Keratinocyte (primary cell): ENCODE results near the gene VPS13D. TPM values are rescaled to one million over a fixed set of nuclear protein-coding genes. Genes with fewer than 3 reads are reported as not detected.

Experiments
- DNase-seq: peaks from one replicate; pipeline ENCODE4 v3.0.0-alpha.2; 2011; ENCODE audit warnings: low read depth, missing footprints, low spot score
- FAIRE-seq: peaks from 2 replicates; lab custom pipeline; 2011; peaks lifted over from hg19 to GRCh38; lab: Jason Lieb, UNC
- H2AFZ ChIP-seq: 2 replicates; pipeline ENCODE4 v1.6.0; 2012; ENCODE audit warnings: low read length, control low read depth, inconsistent platforms; ENCODE audit not compliant: control insufficient read depth
- H3K27ac ChIP-seq: 2 replicates; pipeline ENCODE4 v1.5.1; 2011; ENCODE audit warnings: low read length; ENCODE audit not compliant: control insufficient read depth, insufficient read depth
- H3K27me3 ChIP-seq: 3 replicates; pipeline ENCODE4 v1.6.0; 2011; ENCODE audit warnings: low read length; ENCODE audit not compliant: control insufficient read depth, insufficient read depth; ENCODE audit errors: extremely low read depth
- H3K36me3 ChIP-seq, 2 experiments: 2 replicates in 1 of 2; 3 replicates in 1 of 2; pipeline ENCODE4 v1.5.1; 2011; ENCODE audit warnings: low read length in 2 of 2, mild to moderate bottlenecking in 1 of 2; ENCODE audit not compliant: control insufficient read depth in 2 of 2, insufficient read depth in 2 of 2; ENCODE audit errors: extremely low read depth in 1 of 2
- H3K4me1 ChIP-seq: 3 replicates; pipeline ENCODE4 v1.5.1; 2011; ENCODE audit warnings: low read length; ENCODE audit not compliant: control insufficient read depth, insufficient read depth; ENCODE audit errors: extremely low read depth
- H3K4me2 ChIP-seq: 3 replicates; pipeline ENCODE4 v1.6.0; 2011; ENCODE audit warnings: low read depth, low read length; ENCODE audit not compliant: control insufficient read depth, insufficient read depth; ENCODE audit errors: extremely low read depth
- H3K4me3 ChIP-seq, 3 experiments: fragments of 200-600 bp in 1 of 3; sonication (generic) in 1 of 3; 2 replicates in 2 of 3; 3 replicates in 1 of 3; pipeline ENCODE4 v1.5.1; 2011 to 2016; ENCODE audit warnings: low read length in 3 of 3, mild to moderate bottlenecking in 3 of 3, control low read depth in 2 of 3, inconsistent platforms in 1 of 3, low read depth in 1 of 3, mixed read lengths in 1 of 3, mixed run types in 1 of 3, moderate library complexity in 1 of 3; ENCODE audit not compliant: control insufficient read depth in 2 of 3, insufficient read depth in 2 of 3; ENCODE audit errors: extremely low read depth in 1 of 3
- H3K79me2 ChIP-seq: 2 replicates; pipeline ENCODE4 v1.6.0; 2012; ENCODE audit warnings: low read length; ENCODE audit not compliant: control insufficient read depth, insufficient read depth
- H3K9ac ChIP-seq: 3 replicates; pipeline ENCODE4 v1.6.0; 2011; ENCODE audit warnings: low read length; ENCODE audit not compliant: control insufficient read depth, insufficient read depth; ENCODE audit errors: extremely low read depth
- H3K9me1 ChIP-seq: 3 replicates; pipeline ENCODE4 v1.6.0; 2011; ENCODE audit warnings: low read length; ENCODE audit not compliant: control insufficient read depth, insufficient read depth; ENCODE audit errors: extremely low read depth
- H3K9me3 ChIP-seq: 2 replicates; pipeline ENCODE4 v1.5.1; 2012; ENCODE audit warnings: low read depth, low read length; ENCODE audit not compliant: control insufficient read depth
- H4K20me1 ChIP-seq: 3 replicates; pipeline ENCODE4 v1.6.0; 2011; ENCODE audit warnings: low read length; ENCODE audit not compliant: control insufficient read depth, insufficient read depth; ENCODE audit errors: extremely low read depth
- EZH2 ChIP-seq: IDR thresholded peaks from one replicate; pipeline ENCODE4 v1.6.1; 2012; ENCODE audit warnings: inconsistent platforms, mild to moderate bottlenecking, low read length, moderate library complexity
- dilution Hi-C: fragments of 300-500 bp; cut with MboI; formaldehyde crosslinking; loops from one replicate; pipeline ENCODE4 v1.7.0; 2020; ENCODE audit warnings: low sequenced_read_pairs; ENCODE audit not compliant: extremely low pct_ligation_motif_present
- polyA plus RNA-seq, 5 experiments: library from polyadenylated mRNA; depleted of rRNA in 3 of 5; stranded (reverse) in 3 of 5; stranded (forward) in 1 of 5; unstranded in 1 of 5; fragments of >200 nt; gene quantifications; 1 replicate in 1 of 5; 2 replicates in 3 of 5; 3 replicates in 1 of 5; pipeline versions ENCODE4 v1.2.1 to v1.2.3, GENCODE V29; 2011 to 2012; ENCODE audit warnings: missing spikeins in 2 of 5, low read depth in 1 of 5, low replicate concordance in 1 of 5
- TF ChIP-seq, protein P1 (sequence below), 3 experiments: IDR thresholded peaks in 1 of 3; conservative IDR thresholded peaks in 1 of 3; optimal IDR thresholded peaks in 1 of 3; 2 replicates in 2 of 3; 3 replicates in 1 of 3; pipeline versions ENCODE3 to v1.5.1; 2011; ENCODE audit warnings: low read length in 3 of 3, mild to moderate bottlenecking in 3 of 3, moderate library complexity in 2 of 3, control low read depth in 1 of 3, inconsistent platforms in 1 of 3; ENCODE audit not compliant: insufficient read depth in 2 of 3; ENCODE audit errors: extremely low read depth in 1 of 3

VPS13D gene
- polyA plus RNA-seq, 1 donor (not counting 4 experiments of a cell fraction or from before 2014, with no cell fraction given): 19.0 TPM

DNA sequence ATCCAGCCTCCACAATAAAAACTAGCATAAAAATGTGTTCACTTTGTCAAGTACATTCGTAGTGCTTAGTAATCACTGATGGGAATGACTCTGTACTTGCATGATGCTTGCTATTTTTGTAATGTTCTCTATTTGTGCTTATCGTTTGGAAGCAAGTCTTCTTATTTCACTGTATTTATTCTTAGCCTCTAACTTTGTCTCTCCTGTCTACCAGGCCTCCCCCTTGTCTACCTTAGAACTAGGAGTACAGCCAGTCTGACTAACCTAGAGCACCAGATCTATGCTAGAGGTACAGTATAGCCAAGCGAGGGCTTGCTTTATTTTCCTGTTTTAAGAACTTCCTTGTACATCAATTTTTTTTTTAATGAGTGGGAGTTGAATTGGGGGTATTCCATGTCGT, 108.2 kb downstream of the VPS13D start:
- Histone ChIP-seq H3K79me2 (no peaks in the 10 kb centered on the region), H4K20me1 (peaks cover 4% of the 10 kb centered on the region), H3K9ac (no peak overlapping the region), H2AFZ (no peak overlapping the region), H3K4me3 (no peak overlapping the region), H3K9me3 (no peaks in the 10 kb centered on the region), H3K27me3 (no peaks in the 10 kb centered on the region), H3K27ac (no peak overlapping the region), H3K36me3 (peaks cover 22 to 31% of the 10 kb centered on the region in 2 experiments), H3K4me2 (no peak overlapping the region), H3K9me1 (no peaks in the 10 kb centered on the region), H3K4me1 (no peaks in the 10 kb centered on the region)
- dilution Hi-C loops: no loop called here
- FAIRE-seq: no peak
- TF ChIP-seq EZH2: no peak
- TF ChIP-seq, protein P1, sequence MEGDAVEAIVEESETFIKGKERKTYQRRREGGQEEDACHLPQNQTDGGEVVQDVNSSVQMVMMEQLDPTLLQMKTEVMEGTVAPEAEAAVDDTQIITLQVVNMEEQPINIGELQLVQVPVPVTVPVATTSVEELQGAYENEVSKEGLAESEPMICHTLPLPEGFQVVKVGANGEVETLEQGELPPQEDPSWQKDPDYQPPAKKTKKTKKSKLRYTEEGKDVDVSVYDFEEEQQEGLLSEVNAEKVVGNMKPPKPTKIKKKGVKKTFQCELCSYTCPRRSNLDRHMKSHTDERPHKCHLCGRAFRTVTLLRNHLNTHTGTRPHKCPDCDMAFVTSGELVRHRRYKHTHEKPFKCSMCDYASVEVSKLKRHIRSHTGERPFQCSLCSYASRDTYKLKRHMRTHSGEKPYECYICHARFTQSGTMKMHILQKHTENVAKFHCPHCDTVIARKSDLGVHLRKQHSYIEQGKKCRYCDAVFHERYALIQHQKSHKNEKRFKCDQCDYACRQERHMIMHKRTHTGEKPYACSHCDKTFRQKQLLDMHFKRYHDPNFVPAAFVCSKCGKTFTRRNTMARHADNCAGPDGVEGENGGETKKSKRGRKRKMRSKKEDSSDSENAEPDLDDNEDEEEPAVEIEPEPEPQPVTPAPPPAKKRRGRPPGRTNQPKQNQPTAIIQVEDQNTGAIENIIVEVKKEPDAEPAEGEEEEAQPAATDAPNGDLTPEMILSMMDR (optimal IDR thresholded peaks at IDR 0.05 in 1 of 3, IDR thresholded peaks at IDR 0.05 in 1 of 3, conservative IDR thresholded peaks at IDR 0.05 in 1 of 3; ENCODE audit: extremely low read depth in 1 of 3, insufficient read depth in 2 of 3, low read length in 3 of 3): no peak
- no peak for DNase-seq

DNA sequence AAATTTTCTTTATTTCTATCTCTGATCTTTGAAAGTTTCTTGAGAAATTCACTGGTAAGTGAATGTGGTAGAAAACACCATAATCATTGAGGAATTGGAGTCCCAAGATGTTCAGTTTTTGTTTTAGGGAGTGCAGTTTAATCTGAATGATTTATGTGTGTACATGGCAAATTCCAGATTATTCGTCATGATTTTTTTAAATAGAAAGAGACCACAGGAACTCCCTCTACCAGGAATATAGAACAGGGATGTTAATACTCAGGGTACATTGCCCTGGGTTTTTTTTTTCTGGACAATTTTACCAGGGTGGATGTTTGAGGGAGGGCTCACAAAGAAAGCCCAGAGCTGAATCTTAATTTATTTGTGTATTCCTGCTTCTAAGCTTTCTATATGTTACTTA, 109.0 kb downstream of the VPS13D start:
- H2AFZ ChIP-seq: no peak overlapping the region
- FAIRE-seq (no peak), DNase-seq (no peak)
- H3K4me1 ChIP-seq: no peaks in the 10 kb centered on the region
- no peak overlapping the region for H3K4me3 ChIP-seq
- H3K27me3 ChIP-seq: no peaks in the 10 kb centered on the region
- TF ChIP-seq EZH2: no peak
- TF ChIP-seq, protein P1 (optimal IDR thresholded peaks at IDR 0.05 in 1 of 3, IDR thresholded peaks at IDR 0.05 in 1 of 3, conservative IDR thresholded peaks at IDR 0.05 in 1 of 3; ENCODE audit: extremely low read depth in 1 of 3, insufficient read depth in 2 of 3, low read length in 3 of 3): no peak
- H3K9ac ChIP-seq: no peak overlapping the region
- no peaks in the 10 kb centered on the region for H3K79me2 ChIP-seq
- peaks cover 4% of the 10 kb centered on the region for H4K20me1 ChIP-seq
- H3K9me3 ChIP-seq: no peaks in the 10 kb centered on the region
- no peaks in the 10 kb centered on the region for H3K9me1 ChIP-seq
- dilution Hi-C loops: no loop called here
- H3K36me3 ChIP-seq: peaks cover 15 to 25% of the 10 kb centered on the region in 2 experiments
- H3K27ac ChIP-seq: no peak overlapping the region
- H3K4me2 ChIP-seq: no peak overlapping the region
